GM19025 (cell line): ENCODE measurements around the gene SLC35F2.
A peak's percentile ranks its signal among the peaks of the same experiment; 100 is the strongest.

ENCODE experiments used
- ATAC-seq: cut with Tn5 transposase; IDR thresholded peaks from one replicate; pipeline ENCODE4 v1.9.1; 2021; ENCODE audit warnings: mild to moderate bottlenecking, low read depth, moderate library complexity; ENCODE audit not compliant: unreplicated experiment

SLC35F2 gene

DNA sequence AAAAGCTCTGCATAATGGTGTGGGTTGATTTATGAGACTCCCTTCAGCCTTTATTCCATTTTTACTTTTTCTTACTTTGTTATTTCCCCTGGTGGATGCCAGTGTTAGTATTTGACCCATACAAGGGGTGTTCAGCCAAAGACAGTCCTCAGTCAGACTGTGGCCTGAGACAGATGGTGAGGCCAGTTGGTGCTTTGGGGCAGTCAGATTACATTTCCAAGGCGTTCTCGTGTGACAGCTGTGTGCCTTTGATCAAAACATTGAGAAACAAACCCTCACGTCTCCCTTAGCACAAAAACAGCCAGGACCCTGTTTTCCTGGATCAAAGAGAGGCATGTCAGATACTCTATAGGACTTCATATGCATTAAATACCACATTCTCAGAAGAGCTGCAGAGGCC, 115.4 kb downstream of the SLC35F2 start:
- ATAC-seq: no peak

DNA sequence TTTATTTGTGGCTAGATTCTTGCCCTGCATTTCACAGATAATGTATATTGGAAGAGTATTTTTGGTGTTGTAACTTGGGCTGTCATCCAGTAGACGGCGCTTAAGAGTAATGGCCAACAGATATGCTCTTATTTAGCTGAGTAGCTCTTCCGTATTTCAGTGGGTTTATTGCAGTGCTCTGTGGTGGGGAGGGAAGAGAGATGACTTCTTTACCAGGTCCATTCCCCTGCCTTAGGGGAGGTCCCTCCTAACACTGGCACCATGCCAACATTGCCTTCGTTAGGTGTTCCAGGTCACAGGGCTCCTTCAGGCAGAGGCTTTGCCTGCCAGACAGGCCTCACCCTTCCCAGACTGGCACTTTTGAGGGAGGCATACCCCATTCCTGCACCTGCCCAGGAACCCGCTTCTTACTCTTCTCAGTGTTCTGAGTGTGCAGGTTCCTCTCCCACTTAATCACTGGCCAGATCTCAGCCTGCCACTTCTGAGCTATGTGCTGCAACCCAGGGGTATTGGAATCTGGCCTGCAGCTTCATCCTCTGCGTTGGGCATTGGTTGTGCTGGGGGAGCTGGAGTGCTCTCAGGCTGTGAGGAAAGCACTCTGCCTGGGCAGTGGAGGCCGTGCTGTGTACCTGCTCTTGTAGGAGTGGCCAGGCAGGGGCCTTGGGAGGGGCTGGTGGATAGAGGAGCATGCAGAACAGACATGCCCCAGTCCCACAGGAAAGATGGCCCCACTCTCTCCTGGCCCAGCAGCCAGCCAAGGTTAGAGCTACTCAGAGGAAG, 117.4 kb downstream of the SLC35F2 start:
- ATAC-seq: peak; percentile 81
